Ovary (tissue), 9 donors: ENCODE data around the gene MRPL27. TPM values are rescaled to one million over a fixed set of nuclear protein-coding genes. Genes with fewer than 3 reads are reported as not detected.

Source experiments
- DNase-seq, 5 donors: peaks; one replicate each; pipeline ENCODE4 v3.0.0-alpha.2; 2019 to 2020
- H3K27ac ChIP-seq, 2 donors: fragments of 200-600 bp; one replicate each; pipeline versions ENCODE4 v1.5.1 to v1.8.0; 2019 to 2022
- H3K27me3 ChIP-seq: fragments of 200-600 bp; one replicate; pipeline ENCODE4 v1.8.0; 2022
- H3K36me3 ChIP-seq: fragments of 200-600 bp; sonication (generic); one replicate; pipeline ENCODE4 v1.5.1; 2019
- H3K4me1 ChIP-seq: one replicate; pipeline ENCODE4 v1.8.1; 2013; ENCODE audit warnings: mild to moderate bottlenecking, moderate library complexity; ENCODE audit not compliant: insufficient read depth
- H3K4me3 ChIP-seq: fragments of 200-600 bp; sonication (generic); one replicate; pipeline ENCODE4 v1.5.1; 2017
- H3K9me3 ChIP-seq, 2 donors: fragments of 200-600 bp in 1 of 2; sonication (generic) in 1 of 2; one replicate each; pipeline versions ENCODE4 v1.5.1 to v1.8.1; 2013 to 2019; ENCODE audit warnings: mild to moderate bottlenecking in 1 of 2, moderate library complexity in 1 of 2
- EP300 ChIP-seq: sonication (generic); formaldehyde crosslinking; IDR thresholded peaks from one replicate; pipeline ENCODE4 v1.6.1; 2017; ENCODE audit warnings: antibody characterized with exemption
- POLR2A ChIP-seq: fragments of 450-650 bp; IDR thresholded peaks from one replicate; pipeline ENCODE4 v1.6.1; 2017; ENCODE audit warnings: antibody characterized with exemption, mild to moderate bottlenecking, moderate library complexity
- WGBS, 3 donors: extraction: QIAGEN DNeasy Blood & Tissue Kit in 1 of 3; methylation state at CpG; one replicate each; pipeline versions ENCODE4 v1.1.5 to v1.1.7; 2013 to 2017; 5-methylcytosine and 5-hydroxymethylcytosine counted together
- intact Hi-C, 4 donors: fragments of 100-400 bp; cut with DNase I; formaldehyde crosslinking; loops; one replicate each; pipeline versions ENCODE4 v1.11.0 to v1.15.1; 2022 to 2023
- polyA plus RNA-seq, 2 donors: library from polyadenylated mRNA; stranded (reverse); fragments of 200-250 nt in 1 of 2; fragments of 350-450 nt in 1 of 2; fragmentation: Illumina TruSeq in 1 of 2; extraction: RNeasy Lipid Tissue Mini Kit (QIAGEN cat#74804) in 1 of 2; gene quantifications; one replicate each; pipeline ENCODE4 v1.2.3, GENCODE V29; 2013 to 2014
- total RNA-seq, 7 donors: library from RNA; depleted of rRNA in 2 of 7; stranded (reverse); fragments of >200 nt in 2 of 7; fragmentation: NEBNext Ultra II Directional in 3 of 7; extraction: Animal tissue kit (Norgen Biotek cat#: 25700) in 3 of 7; gene quantifications; one replicate each; pipeline versions ENCODE4 v1.1.0 to v1.2.4, GENCODE V29; 2016 to 2023
- TF ChIP-seq, protein P1 (sequence below), 3 donors: fragments of 450-650 bp in 2 of 3; fragments of 200-600 bp in 1 of 3; IDR thresholded peaks; one replicate each; pipeline versions ENCODE4 v1.5.1 to v1.8.0; 2016 to 2022; ENCODE audit warnings: antibody characterized with exemption in 3 of 3, mild to moderate bottlenecking in 1 of 3
- donor health status: DM: no; HTN: no; CAD: no; lungs with moderate emphysema.
- donor health status: DM: no; HTN: no; CAD: no.
- donor health status: Bipolar disorder and iron deficiency.
- donor health status: DM: yes; HTN: yes; CAD: no.
- donor health status: DM: no; HTN: no; CAD: no.
- donor health status: DM: yes; HTN: yes; CAD: no.

Gene MRPL27
- total and polyA plus RNA-seq, 9 donors: 38.7 to 74.8 (median 48.8) TPM

DNA sequence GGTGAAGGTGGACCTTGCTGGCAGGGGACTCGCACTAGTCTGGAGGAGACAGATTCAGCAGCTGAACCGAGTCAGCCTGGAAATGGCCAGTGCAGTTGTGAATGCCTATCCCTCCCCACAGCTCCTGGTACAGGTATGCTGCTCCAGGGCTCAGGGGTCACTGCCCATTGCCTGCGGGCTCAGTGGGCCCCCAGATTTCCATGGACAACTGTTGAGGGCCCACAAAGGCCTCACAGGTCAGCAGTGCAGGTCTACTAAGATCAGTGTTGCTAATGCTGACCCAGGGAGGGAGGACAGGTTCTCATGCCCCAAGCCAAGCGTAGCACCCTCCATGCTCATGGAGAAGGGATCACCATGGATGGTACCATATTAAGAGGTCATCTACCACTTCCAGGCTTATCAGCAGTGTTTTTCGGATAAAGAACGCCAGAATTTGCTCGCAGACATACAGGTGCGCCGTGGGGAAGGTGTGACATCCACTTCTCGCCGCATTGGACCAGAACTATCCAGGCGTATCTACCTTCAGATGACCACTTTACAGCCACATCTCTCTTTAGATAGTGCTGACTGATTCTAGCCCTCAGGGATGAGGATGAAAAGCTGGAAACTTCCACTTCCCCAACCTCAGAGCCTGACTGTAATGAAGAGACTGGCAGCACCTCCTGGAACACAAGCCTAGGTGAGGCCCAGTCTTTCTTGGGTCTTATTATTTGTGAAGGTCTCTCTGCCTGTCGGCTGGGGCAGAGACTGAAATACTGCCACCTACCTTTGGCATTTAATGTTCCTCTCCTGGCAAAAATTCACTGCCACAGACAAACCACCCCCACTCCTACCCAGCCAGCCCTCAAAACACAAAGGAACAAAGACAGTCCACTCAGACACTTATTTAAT is 7.6 kb upstream of the MRPL27 start:
- Histone ChIP-seq H3K36me3 (no peaks in the 10 kb centered on the region), H3K27me3 (no peaks in the 10 kb centered on the region), H3K4me1 (no peaks in the 10 kb centered on the region), H3K9me3 (no peaks in the 10 kb centered on the region), H3K27ac (no peak overlapping the region), H3K4me3 (no peak overlapping the region)
- TF ChIP-seq EP300 (no peak), POLR2A (no peak)
- TF ChIP-seq, protein P1, sequence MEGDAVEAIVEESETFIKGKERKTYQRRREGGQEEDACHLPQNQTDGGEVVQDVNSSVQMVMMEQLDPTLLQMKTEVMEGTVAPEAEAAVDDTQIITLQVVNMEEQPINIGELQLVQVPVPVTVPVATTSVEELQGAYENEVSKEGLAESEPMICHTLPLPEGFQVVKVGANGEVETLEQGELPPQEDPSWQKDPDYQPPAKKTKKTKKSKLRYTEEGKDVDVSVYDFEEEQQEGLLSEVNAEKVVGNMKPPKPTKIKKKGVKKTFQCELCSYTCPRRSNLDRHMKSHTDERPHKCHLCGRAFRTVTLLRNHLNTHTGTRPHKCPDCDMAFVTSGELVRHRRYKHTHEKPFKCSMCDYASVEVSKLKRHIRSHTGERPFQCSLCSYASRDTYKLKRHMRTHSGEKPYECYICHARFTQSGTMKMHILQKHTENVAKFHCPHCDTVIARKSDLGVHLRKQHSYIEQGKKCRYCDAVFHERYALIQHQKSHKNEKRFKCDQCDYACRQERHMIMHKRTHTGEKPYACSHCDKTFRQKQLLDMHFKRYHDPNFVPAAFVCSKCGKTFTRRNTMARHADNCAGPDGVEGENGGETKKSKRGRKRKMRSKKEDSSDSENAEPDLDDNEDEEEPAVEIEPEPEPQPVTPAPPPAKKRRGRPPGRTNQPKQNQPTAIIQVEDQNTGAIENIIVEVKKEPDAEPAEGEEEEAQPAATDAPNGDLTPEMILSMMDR (IDR thresholded peaks at IDR 0.05): no peak
- 80 to 88% (median 86%) methylated on average over 13 of the region's 13 CpGs for WGBS, 3 donors
- DNase-seq: no peak
- intact Hi-C loops: no loop called here

DNA sequence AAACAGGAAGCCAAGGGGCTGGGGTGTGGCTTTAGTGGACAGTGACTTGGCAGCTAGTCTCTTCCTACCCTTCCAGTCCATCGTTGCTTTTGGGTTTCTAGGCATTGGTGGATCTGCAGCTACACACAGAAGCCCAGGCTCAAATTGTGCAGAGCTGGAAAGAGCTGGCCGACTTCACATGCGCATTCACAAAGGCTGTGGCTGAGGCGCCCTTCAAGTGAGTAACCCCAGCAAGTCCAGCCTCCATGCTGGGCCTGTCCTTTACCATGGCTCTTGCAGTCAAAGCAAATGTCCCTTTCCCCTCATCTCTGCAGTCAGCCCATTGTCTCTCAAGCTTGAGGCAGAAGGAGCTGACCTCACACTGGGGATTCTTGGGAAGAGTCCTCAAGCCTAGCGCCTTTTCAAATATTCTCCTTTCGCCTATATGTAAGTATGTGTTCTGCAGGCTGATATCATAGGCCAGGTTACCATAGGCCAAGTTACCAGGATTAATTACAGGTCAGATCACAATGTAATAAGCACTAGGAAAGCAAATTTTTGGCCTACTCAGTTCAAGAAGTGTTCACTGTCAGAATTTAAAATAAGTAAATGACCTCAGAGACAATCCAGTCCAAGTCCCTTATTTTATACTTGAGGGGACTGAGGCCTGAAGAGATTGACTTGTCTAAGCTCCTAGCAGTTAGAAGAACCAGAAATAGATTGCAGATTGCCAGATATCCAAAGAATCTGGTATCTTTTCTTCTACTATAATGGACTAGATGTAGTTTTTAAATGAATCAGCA is 6.6 kb upstream of the MRPL27 start:
- H3K9me3 ChIP-seq: no peaks in the 10 kb centered on the region
- TF ChIP-seq, protein P1 (IDR thresholded peaks at IDR 0.05): no peak
- TF ChIP-seq EP300: no peak
- TF ChIP-seq POLR2A: no peak
- intact Hi-C loops: no loop called here
- no peak overlapping the region for H3K4me3 ChIP-seq
- WGBS, 3 donors: 88 to 92% (median 91%) methylated on average over 6 of the region's 6 CpGs
- H3K27me3 ChIP-seq: no peaks in the 10 kb centered on the region
- H3K36me3 ChIP-seq: no peaks in the 10 kb centered on the region
- no peak for DNase-seq
- no peaks in the 10 kb centered on the region for H3K4me1 ChIP-seq
- no peak overlapping the region for H3K27ac ChIP-seq

DNA sequence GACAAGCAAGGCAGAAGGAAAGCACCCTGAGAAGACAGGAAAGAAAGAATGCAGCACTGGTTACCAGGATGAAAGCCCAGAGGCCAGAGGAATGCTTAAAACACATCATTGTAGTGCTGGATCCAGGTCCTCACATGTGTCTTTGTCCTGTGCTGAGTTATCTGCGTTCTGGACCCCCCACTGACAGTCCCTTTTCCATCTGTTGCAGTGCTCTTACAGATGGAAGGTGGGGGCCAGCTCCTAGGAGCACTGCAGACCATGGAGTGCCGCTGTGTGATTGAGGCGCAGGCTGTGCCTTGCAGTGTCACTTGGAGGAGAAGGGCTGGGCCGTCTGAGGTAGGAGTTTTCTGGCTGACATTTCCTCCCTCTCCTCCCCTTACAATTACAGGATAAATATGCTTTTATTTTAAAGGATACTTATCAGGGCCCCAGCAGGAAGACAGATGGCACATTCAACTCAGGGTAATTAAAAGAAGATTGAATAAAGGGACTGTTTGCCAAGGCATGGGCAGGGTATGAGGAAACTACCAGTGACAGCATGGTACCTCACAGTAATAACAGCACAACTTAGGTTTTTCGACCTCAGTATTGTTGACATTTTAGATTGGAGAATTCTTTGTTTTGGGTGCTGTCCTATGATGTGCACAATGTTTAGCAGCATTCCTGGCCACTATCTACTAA is 3.0 kb upstream of the MRPL27 start:
- WGBS, 3 donors: 82 to 84% (median 83%) methylated on average over 5 of the region's 5 CpGs
- Histone ChIP-seq H3K27ac (no peak overlapping the region), H3K27me3 (no peaks in the 10 kb centered on the region), H3K4me3 (no peak overlapping the region), H3K36me3 (no peaks in the 10 kb centered on the region), H3K4me1 (peaks cover 7% of the 10 kb centered on the region), H3K9me3 (no peaks in the 10 kb centered on the region)
- TF ChIP-seq POLR2A: no peak
- TF ChIP-seq, protein P1 (IDR thresholded peaks at IDR 0.05): no peak
- TF ChIP-seq EP300: no peak
- intact Hi-C loops: no loop called here
- DNase-seq: no peak

DNA sequence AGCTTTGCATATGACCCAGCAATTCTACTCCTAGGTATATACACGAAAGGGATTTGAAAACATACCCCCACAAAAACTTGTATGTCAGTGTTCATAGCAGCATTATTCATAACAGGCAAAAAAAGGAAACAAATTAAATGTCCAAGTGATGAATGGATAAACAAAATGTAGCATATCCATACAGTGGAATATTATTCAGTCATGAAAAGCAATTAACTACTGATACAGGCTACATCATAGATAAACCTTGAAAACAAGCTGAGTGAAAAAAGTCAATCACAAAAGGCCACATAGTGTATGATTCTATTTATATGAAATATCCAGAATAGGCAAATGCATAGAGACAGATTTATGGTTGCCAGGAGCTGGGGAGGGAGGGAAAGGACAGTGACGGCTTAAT is 721 bp upstream of the MRPL27 start:
- no peaks in the 10 kb centered on the region for H3K9me3 ChIP-seq
- no peak overlapping the region for H3K4me3 ChIP-seq
- H3K27me3 ChIP-seq: no peaks in the 10 kb centered on the region
- H3K27ac ChIP-seq: no peak overlapping the region
- TF ChIP-seq EP300 (no peak), POLR2A (no peak)
- TF ChIP-seq, protein P1 (IDR thresholded peaks at IDR 0.05): no peak
- 77 to 89% (median 85%) methylated on average over 2 of the region's 2 CpGs for WGBS, 3 donors
- DNase-seq: no peak
- peaks cover 7% of the 10 kb centered on the region for H3K4me1 ChIP-seq
- intact Hi-C loops: no loop called here
- no peaks in the 10 kb centered on the region for H3K36me3 ChIP-seq
